GM10248 (cell line): ENCODE measurements around the gene KANSL2.
"Not testable (repeated sequence)": the region's sequence is repeated elsewhere in the genome, so short reads cannot be mapped to it uniquely, and the experiment has no call there.

Source experiments
- CTCF ChIA-PET: fragments of 300-600 bp; sonication (Branson Sonifier 250); formaldehyde crosslinking; extraction: SDS; loops from one replicate; lab custom pipeline; 2021; ENCODE audit warnings: antibody characterized with exemption; lab: Yijun Ruan, JAX
- POLR2A ChIA-PET: fragments of 350-650 bp; sonication (Branson Sonifier 250); formaldehyde crosslinking; extraction: SDS; loops from one replicate; lab custom pipeline; 2020; ENCODE audit warnings: antibody characterized with exemption; lab: Yijun Ruan, JAX
- DNase-seq: peaks from one replicate; pipeline ENCODE4 v3.0.0; 2012; ENCODE audit errors: extremely low spot score
- CTCF ChIP-seq: IDR thresholded peaks from 2 replicates; pipeline ENCODE4 v1.5.1; 2012; ENCODE audit warnings: mild to moderate bottlenecking, low read depth; ENCODE audit errors: extremely low read depth, missing control alignments, control extremely low read depth

KANSL2 gene

GRCh38 chr12:48681710-48682532, at the start of gene KANSL2:
TSS of gene KANSL2 (minus strand) at chr12:48682238. CDS start at chr12:48681632, 606 bp downstream.
- ChIA-PET CTCF (interaction anchor here (0.7 to 2.0 kb wide), 9 partner anchors 8 to 133 kb away, joined by 3 to 11 read pairs (median 4); no protein-coding TSS in a partner anchor), POLR2A (interaction anchor here (1.0 to 1.8 kb wide), 6 partner anchors 9 to 22 kb away, joined by 3 to 16 read pairs (median 4); no protein-coding TSS in a partner anchor)
- TF ChIP-seq CTCF = no peak
- peak; percentile 99 for DNase-seq

DNA sequence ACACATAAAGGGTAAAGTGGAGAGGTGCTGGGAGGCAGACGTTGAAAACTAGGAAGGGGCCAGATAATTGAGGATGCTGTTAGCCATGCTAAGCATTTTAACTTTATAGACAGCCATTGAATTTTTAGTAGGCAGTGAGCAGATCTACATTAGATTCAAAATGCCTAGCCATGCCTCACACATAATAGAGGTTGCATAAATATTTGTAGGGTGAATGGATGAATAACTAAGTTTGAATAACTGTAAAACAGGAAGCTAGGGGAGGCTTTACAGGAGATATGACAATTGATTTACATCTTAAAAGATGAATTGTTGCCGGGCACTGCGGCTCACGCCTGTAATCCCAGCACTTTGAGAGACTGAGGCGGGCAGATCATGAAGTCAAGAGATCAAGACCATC, 46.8 kb upstream of the KANSL2 start:
- no peak for DNase-seq
- ChIA-PET CTCF (no interaction called here), POLR2A (no interaction called here)
- TF ChIP-seq CTCF = no peak

- POLR2A ChIA-PET, DNase-seq, CTCF ChIA-PET: not testable (repeated sequence)
These were observed 38.7 kb upstream of the KANSL2 start for GRCh38 chr12:48720737-48721136.

DNA sequence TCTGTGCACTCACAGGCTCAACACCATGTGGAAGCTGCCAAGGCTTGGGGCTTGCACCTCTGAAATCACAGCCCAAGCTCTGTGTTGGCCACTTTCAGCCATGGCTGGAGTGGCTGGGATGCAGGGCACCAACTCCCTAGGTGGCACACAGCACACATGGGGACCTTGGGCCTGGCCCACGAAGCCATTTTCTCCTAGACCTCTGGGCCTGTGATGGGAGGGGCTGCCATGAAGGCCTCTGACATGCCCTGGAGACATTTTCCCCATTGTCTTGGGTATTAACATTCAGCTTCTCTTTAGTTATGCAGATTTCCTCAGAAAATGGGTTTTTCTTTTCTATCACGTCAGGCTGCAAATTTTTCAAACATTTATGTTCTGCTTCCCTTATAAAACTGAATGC, 38.1 kb upstream of the KANSL2 start:
- DNase-seq, CTCF ChIA-PET, POLR2A ChIA-PET: not testable (repeated sequence)

GRCh38 chr12:48719002-48719401, 37.0 kb upstream of the KANSL2 start:
- CTCF ChIA-PET = interaction anchor here (2.2 kb wide), 1 partner anchor 77 kb away, joined by 7 read pairs; no protein-coding TSS in a partner anchor
- DNase-seq, POLR2A ChIA-PET: not testable (repeated sequence)

DNA sequence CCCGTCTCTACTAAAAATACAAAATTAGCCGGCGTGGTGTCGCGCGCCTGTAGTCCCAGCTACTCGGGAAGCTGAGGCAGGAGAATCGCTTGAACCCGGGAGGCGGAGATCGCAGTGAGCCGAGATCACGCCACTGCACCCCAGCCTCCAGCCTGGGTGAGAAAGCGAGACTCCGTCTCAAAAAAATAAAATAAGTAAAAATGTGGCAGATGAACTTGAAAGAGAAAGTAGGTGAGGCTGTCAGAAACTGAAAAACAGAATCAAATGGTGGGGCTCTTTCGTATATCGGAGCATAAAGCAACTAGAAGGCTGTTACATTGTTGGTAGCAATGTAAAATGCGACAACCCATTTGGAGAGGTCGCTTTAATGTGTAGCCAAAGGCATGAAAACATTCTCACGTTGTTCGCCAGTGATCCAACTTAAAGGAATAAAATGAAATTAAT, 35.2 kb upstream of the KANSL2 start:
- ChIA-PET CTCF (interaction anchor here (1.3 to 2.2 kb wide), 2 partner anchors 79 to 98 kb away, joined by 5 to 7 read pairs; no protein-coding TSS in a partner anchor), POLR2A (no interaction called here)
- TF ChIP-seq CTCF = no peak
- DNase-seq = peak; percentile 47

- DNase-seq = peak; percentile 99
- ChIA-PET CTCF (interaction anchor here (1.1 to 1.3 kb wide), 3 partner anchors 14 to 98 kb away, joined by 4 to 6 read pairs (median 5); no protein-coding TSS in a partner anchor), POLR2A (no interaction called here)
- TF ChIP-seq CTCF = no peak
These were observed 34.6 kb upstream of the KANSL2 start, which contains the start of gene CCNT1 for GRCh38 chr12:48716493-48717251. TSS of gene CCNT1 (minus strand) at chr12:48716707. CDS start at chr12:48716675, 32 bp downstream.
